Skin epidermis (tissue), 12 donors: ENCODE measurements around the gene CHIT1.

ENCODE experiments used
- H3K27ac ChIP-seq, 21 experiments: fragments of 200-600 bp; sonication (generic) in 11 of 21; one replicate each; pipeline ENCODE4 v1.5.0; 2020; ENCODE audit warnings: mild to moderate bottlenecking in 3 of 21, inconsistent platforms in 2 of 21, moderate library complexity in 2 of 21
- H3K4me3 ChIP-seq, 7 experiments: fragments of 200-600 bp; sonication (generic) in 2 of 7; one replicate each; pipeline ENCODE4 v1.5.0; 2020; ENCODE audit warnings: inconsistent platforms in 2 of 7, mild to moderate bottlenecking in 2 of 7, moderate library complexity in 1 of 7

CHIT1 gene

DNA sequence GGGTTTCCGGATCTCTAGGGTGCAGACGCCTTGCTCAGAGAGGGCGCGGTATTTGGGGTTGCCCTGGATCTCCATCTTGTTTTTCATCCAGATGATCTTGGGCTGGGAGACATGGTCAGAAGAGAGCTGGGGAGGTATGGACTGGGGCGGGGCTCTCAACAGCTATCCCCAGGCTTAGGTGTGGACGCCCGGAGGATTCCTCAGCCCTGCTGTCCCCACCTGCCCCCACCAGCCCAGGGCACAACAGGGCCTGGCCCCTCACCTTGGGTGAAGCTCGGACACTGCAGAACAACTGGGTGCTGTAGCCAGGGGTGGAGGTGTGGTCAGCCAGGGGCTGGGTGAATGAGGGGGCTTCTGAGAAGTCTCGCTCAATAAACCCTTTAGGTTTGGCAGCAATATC, 60.5 kb downstream of the CHIT1 start:
- no peak overlapping the region for H3K4me3 ChIP-seq
- no peak overlapping the region for H3K27ac ChIP-seq

DNA sequence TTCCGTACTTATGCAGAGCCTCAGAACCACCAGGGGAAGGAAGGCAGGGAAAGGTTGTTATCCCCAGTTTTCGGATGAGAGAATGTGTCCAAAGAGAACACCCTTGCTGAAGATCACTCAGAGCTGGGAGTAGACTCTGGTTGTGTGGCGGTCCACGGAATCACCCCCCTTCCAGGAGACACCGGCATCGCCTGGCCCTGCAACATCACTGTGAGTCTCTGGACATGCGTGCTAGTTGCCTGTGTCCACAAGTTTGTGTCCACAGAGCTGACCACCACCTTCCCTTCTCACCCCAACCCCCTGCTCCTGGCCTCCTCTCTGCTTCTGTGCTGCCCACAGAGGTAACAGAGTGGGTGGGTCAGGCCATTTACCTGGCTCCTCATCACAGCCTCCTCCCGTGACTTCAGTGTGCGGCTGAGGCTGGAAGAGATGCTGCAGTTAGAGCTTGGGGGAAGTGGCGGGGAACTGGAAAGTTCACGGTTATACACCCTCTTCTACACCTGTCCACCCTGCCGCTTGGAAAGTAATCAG, 61.2 kb downstream of the CHIT1 start:
- Histone ChIP-seq H3K27ac (no peak overlapping the region), H3K4me3 (no peak overlapping the region)

DNA sequence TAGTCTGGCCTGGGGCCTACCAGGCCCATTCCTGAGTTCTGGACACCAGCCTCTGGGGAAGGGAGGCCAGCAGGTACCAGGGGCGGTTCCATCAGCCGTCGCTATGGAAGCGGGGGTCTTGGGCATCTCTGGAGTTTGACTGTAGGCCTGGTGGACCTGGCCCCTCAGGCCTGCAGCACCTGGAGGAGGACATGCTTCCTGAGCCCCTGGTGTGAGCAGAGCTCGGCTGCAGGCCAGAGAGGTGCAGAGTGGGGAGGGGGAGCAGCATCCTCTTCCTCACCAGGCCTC, 61.6 kb downstream of the CHIT1 start:
- H3K4me3 ChIP-seq, result no peak overlapping the region
- H3K27ac ChIP-seq, result no peak overlapping the region

DNA sequence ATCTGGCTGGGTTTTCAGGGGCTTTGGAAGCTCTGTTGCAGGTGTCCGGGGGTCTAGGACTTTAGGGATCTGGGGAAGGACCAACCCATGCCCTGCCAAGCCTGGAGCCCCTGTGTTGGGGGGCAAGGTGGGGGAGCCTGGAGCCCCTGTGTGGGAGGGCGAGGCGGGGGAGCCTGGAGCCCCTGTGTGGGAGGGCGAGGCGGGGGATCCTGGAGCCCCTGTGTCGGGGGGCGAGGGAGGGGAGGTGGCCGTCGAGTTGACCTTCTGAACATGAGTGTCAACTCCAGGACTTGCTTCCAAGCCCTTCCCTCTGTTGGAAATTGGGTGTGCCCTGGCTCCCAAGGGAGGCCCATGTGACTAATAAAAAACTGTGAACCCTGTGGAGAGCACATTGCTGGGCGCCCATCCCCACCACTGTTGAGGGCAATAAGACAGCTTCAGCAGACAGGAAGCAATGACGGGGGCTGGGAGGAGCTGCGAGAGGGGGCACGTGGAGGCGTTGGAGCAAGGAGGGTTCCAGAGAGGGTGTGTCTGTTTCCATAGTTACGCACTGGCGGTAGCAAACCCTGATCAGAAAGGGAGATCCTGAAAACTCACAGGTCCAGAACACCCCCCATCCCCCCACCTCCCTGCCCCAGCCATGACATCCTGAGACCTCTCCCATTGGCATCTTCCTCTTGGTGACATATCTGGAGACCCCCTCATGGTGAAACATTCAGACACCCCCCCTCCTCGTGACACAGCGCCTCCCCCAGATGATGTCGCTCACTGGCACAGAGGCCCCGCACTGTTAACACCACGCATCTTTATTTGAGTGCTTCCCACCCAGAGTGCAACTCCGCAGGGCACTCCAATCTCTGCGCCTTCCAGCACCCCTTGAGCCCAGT, 62.2 kb downstream of the CHIT1 start:
- no peak overlapping the region for H3K4me3 ChIP-seq
- no peak overlapping the region for H3K27ac ChIP-seq

DNA sequence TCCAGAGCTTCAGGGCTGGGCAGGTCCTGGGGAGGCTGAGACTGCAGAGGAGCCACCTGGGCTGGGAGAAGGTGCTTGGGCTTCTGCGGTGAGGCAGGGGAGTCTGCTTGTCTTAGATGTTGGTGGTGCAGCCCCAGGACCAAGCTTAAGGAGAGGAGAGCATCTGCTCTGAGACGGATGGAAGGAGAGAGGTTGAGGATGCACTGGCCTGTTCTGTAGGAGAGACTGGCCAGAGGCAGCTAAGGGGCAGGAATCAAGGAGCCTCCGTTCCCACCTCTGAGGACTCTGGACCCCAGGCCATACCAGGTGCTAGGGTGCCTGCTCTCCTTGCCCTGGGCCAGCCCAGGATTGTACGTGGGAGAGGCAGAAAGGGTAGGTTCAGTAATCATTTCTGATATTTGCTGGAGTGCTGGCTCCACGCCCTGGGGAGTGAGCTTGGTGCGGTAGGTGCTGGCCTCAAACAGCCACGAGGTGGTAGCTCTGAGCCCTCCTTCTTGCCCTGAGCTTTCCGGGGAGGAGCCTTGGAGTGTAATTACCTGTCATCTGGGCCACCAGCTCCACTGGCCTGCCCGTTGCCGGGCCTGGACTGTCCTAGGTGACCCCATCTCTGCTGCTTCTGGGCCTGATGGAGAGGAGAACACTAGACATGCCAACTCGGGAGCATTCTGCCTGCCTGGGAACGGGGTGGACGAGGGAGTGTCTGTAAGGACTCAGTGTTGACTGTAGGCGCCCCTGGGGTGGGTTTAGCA, 63.1 kb downstream of the CHIT1 start:
- Histone ChIP-seq H3K4me3 (no peak overlapping the region), H3K27ac (no peak overlapping the region)
